K562 (cell line): ENCODE measurements around the gene WDR18. TPM values are rescaled to one million over a fixed set of nuclear protein-coding genes. Genes with fewer than 3 reads are reported as not detected.

Source experiments
- ARNT ChIP-seq, 2 experiments: fragments of 450-650 bp; IDR thresholded peaks; 2 replicates each; pipeline ENCODE4 v1.6.1; 2016; ENCODE audit warnings: mild to moderate bottlenecking in 1 of 2
- ATF1 ChIP-seq, 2 experiments: fragments of 450-650 bp in 1 of 2; IDR thresholded peaks; 2 replicates each; pipeline ENCODE4 v1.6.1; 2016; ENCODE audit warnings: missing compliant biosample characterization in 1 of 2, missing genetic modification characterization in 1 of 2
- CHD1 ChIP-seq: fragments of 200-600 bp; sonication (generic); IDR thresholded peaks from one replicate; pipeline ENCODE4 v1.6.1; 2012; ENCODE audit warnings: mild to moderate bottlenecking, moderate library complexity, low read length, inconsistent platforms
- CXXC5 ChIP-seq: fragments of 250-450 bp; sonication (Bioruptor Pico); IDR thresholded peaks from 2 replicates; pipeline ENCODE4 v1.8.0; 2022; ENCODE audit warnings: inconsistent platforms, mild to moderate bottlenecking, moderate library complexity
- EHMT2 ChIP-seq: fragments of 450-650 bp; IDR thresholded peaks from 2 replicates; pipeline ENCODE4 v1.6.1; 2018; ENCODE audit warnings: antibody characterized with exemption
- ERF ChIP-seq: fragments of 450-650 bp; formaldehyde crosslinking; IDR thresholded peaks from 2 replicates; pipeline ENCODE4 v1.4.0; 2020; ENCODE audit warnings: mild to moderate bottlenecking, mixed read lengths
- FUS ChIP-seq: fragments of 200-400 bp; formaldehyde crosslinking; optimal IDR thresholded peaks from 2 replicates; pipeline ENCODE3; 2017; ENCODE audit warnings: low read depth, low read length
- HMGXB4 ChIP-seq: sonication (generic); formaldehyde crosslinking; IDR thresholded peaks from 2 replicates; pipeline ENCODE4 v1.8.1; 2023; ENCODE audit warnings: mild to moderate bottlenecking, missing genetic modification reagents
- ILF3 ChIP-seq: fragments of 450-650 bp; IDR thresholded peaks from 2 replicates; pipeline ENCODE4 v1.6.1; 2018; ENCODE audit warnings: antibody characterized with exemption, mild to moderate bottlenecking, moderate library complexity, borderline replicate concordance
- KAT8 ChIP-seq: fragments of 450-650 bp; IDR thresholded peaks from 2 replicates; pipeline ENCODE4 v1.6.1; 2016; ENCODE audit warnings: low read depth, mild to moderate bottlenecking
- KLF10 ChIP-seq: fragments of 250-450 bp; sonication (Bioruptor Pico); IDR thresholded peaks from 2 replicates; pipeline ENCODE4 v1.6.1; 2021; ENCODE audit warnings: matching md5 sums
- MEF2D ChIP-seq: conservative IDR thresholded peaks from 2 replicates; pipeline ENCODE4 v1.6.1; 2016; ENCODE audit warnings: low read depth, missing genetic modification characterization, missing compliant biosample characterization
- NKRF ChIP-seq: fragments of 450-650 bp; IDR thresholded peaks from 2 replicates; pipeline ENCODE4 v1.6.1; 2016; ENCODE audit warnings: borderline replicate concordance
- NRF1 ChIP-seq, 2 experiments: fragments of 450-650 bp; IDR thresholded peaks in 1 of 2; conservative IDR thresholded peaks in 1 of 2; 2 replicates each; pipeline ENCODE4 v1.6.1; 2014; ENCODE audit warnings: mild to moderate bottlenecking in 2 of 2
- SMAD1 ChIP-seq: fragments of 150-350 bp; IDR thresholded peaks from 2 replicates; pipeline ENCODE4 v1.6.1; 2014; ENCODE audit warnings: low read length, low read depth; ENCODE audit not compliant: partially characterized antibody
- STAT6 ChIP-seq: sonication (generic); formaldehyde crosslinking; IDR thresholded peaks from 2 replicates; pipeline ENCODE4 v1.8.1; 2023; ENCODE audit warnings: mild to moderate bottlenecking, missing genetic modification reagents
- TEAD1 ChIP-seq, 2 experiments: fragments of 450-650 bp in 1 of 2; sonication (generic) in 1 of 2; formaldehyde crosslinking; IDR thresholded peaks; 2 replicates each; pipeline versions ENCODE4 v1.4.0 to v1.8.0; 2020 to 2022; ENCODE audit warnings: mild to moderate bottlenecking in 2 of 2, missing genetic modification reagents in 1 of 2
- ZBTB5 ChIP-seq: fragments of 450-650 bp; IDR thresholded peaks from 2 replicates; pipeline ENCODE4 v1.6.1; 2017; ENCODE audit warnings: antibody characterized with exemption
- ZNF3 ChIP-seq: fragments of 250-450 bp; sonication (Bioruptor Pico); IDR thresholded peaks from 2 replicates; pipeline ENCODE4 v1.5.0; 2021; ENCODE audit warnings: mild to moderate bottlenecking, moderate library complexity
- ZNF57 ChIP-seq: fragments of 450-650 bp; formaldehyde crosslinking; IDR thresholded peaks from 2 replicates; pipeline ENCODE4 v1.4.0; 2020; ENCODE audit warnings: mild to moderate bottlenecking, moderate library complexity
- polyA plus RNA-seq, 8 experiments: library from polyadenylated mRNA; depleted of rRNA in 4 of 8; stranded (reverse) in 5 of 8; unstranded in 3 of 8; fragments of >200 nt; fragmentation: Nextera tagmentation in 2 of 8; fragmentation: Illumina TruSeq in 1 of 8; extraction: Ambion mirVana in 2 of 8; extraction: Trizol in 1 of 8; gene quantifications; 2 replicates each; pipeline versions ENCODE4 v1.2.1 to v1.2.3, GENCODE V29; 2011 to 2014; ENCODE audit warnings: inconsistent platforms in 1 of 8, missing spikeins in 1 of 8
- total RNA-seq, 7 experiments: library from RNA; depleted of rRNA in 6 of 7; stranded (reverse); fragments of >200 nt in 6 of 7; fragmentation: Illumina TruSeq in 2 of 7; extraction: Trizol in 2 of 7; gene quantifications; 2 replicates each; pipeline versions ENCODE4 v1.2.1 to v1.2.3, GENCODE V29; 2011 to 2021; ENCODE audit warnings: low replicate concordance in 1 of 7

Gene WDR18
- total and polyA plus RNA-seq, 9 of the 15 experiments (the other 6 are each of a cell fraction or from before 2014, with no cell fraction given): 0.65 to 181 (median 30.1) TPM

GRCh38 chr19:1041835-1042685 is 57.9 kb downstream of the WDR18 start (continued):
- no peak for TF ChIP-seq ZNF3
- TF ChIP-seq ARNT (IDR thresholded peaks at IDR 0.05): no peak
- TF ChIP-seq ILF3: no peak
- no peak for TF ChIP-seq TEAD1 (CRISPR knock-in tag; IDR thresholded peaks at IDR 0.05)
- peak; percentile 96 for TF ChIP-seq ATF1 (CRISPR knock-in tag; IDR thresholded peaks at IDR 0.05)
- peak; percentile 97 for TF ChIP-seq ATF1 (tag; IDR thresholded peaks at IDR 0.05)
- TF ChIP-seq HMGXB4 (CRISPR knock-in tag): no peak
- no peak for TF ChIP-seq STAT6
- TF ChIP-seq EHMT2: no peak
- no peak for TF ChIP-seq KAT8
- TF ChIP-seq FUS: no peak
- TF ChIP-seq CXXC5 (CRISPR knock-in tag): peak; percentile 78
- TF ChIP-seq MEF2D (tag): no peak
- TF ChIP-seq ERF (CRISPR knock-in tag): no peak
- TF ChIP-seq ZNF57: no peak
- no peak for TF ChIP-seq CHD1
- TF ChIP-seq ZBTB5: no peak; the same call in 1 of the 2 replicates
- TF ChIP-seq NKRF: peak; percentile 89
- peak; percentile 80 to 85 for TF ChIP-seq NRF1 (conservative IDR thresholded peaks at IDR 0.05 in 1 of 2, IDR thresholded peaks at IDR 0.05 in 1 of 2)
- no peak for TF ChIP-seq SMAD1
- no peak for TF ChIP-seq KLF10 (CRISPR knock-in tag)
